Measurements from ENCODE around the gene C16orf78.

C16orf78 gene

GRCh38 chr16:49411121-49411970, 37.7 kb downstream of the C16orf78 start:
- no peak for ATAC-seq
- TF ChIP-seq ZFP30 (CRISPR knock-in tag; IDR thresholded peaks at IDR 0.05) = no peak
- no peak for TF ChIP-seq ZNF8 (CRISPR knock-in tag; IDR thresholded peaks at IDR 0.05)
- no peak for TF ChIP-seq PATZ1 (CRISPR knock-in tag; IDR thresholded peaks at IDR 0.05; ENCODE audit: borderline replicate concordance)
- TF ChIP-seq TOX (CRISPR knock-in tag; IDR thresholded peaks at IDR 0.05; ENCODE audit: borderline replicate concordance) = no peak
- TF ChIP-seq OSR1 (CRISPR knock-in tag; IDR thresholded peaks at IDR 0.05) = no peak
- no peak for TF ChIP-seq TCF4 (CRISPR knock-in tag; IDR thresholded peaks at IDR 0.05; ENCODE audit: borderline replicate concordance)
- TF ChIP-seq RARB (CRISPR knock-in tag; IDR thresholded peaks at IDR 0.05) = no peak
- no peak for TF ChIP-seq GLIS3 (CRISPR knock-in tag; IDR thresholded peaks at IDR 0.05)
- TF ChIP-seq CSDC2 (CRISPR knock-in tag; IDR thresholded peaks at IDR 0.05) = no peak
- no peak for TF ChIP-seq ISL1 (CRISPR knock-in tag; IDR thresholded peaks at IDR 0.05)

GRCh38 chr16:49414671-49415070, 41.1 kb downstream of the C16orf78 start:
- ATAC-seq = no peak
- no peak for TF ChIP-seq ARNTL (CRISPR knock-in tag; IDR thresholded peaks at IDR 0.05; ENCODE audit: borderline replicate concordance, low read depth)
- no peak for TF ChIP-seq TOX (CRISPR knock-in tag; IDR thresholded peaks at IDR 0.05; ENCODE audit: borderline replicate concordance)
- TF ChIP-seq ZNF70 (CRISPR knock-in tag; IDR thresholded peaks at IDR 0.05) = no peak
- no peak for TF ChIP-seq RARB (CRISPR knock-in tag; IDR thresholded peaks at IDR 0.05)

GRCh38 chr16:49415083-49415482, 41.5 kb downstream of the C16orf78 start:
- no peak for ATAC-seq
- TF ChIP-seq GLIS3 (CRISPR knock-in tag; IDR thresholded peaks at IDR 0.05) = no peak
- no peak for TF ChIP-seq CSRNP3 (CRISPR knock-in tag; IDR thresholded peaks at IDR 0.05)
- no peak for TF ChIP-seq ESRRG (CRISPR knock-in tag; IDR thresholded peaks at IDR 0.05)
- TF ChIP-seq PPARA (CRISPR knock-in tag; IDR thresholded peaks at IDR 0.05; ENCODE audit: borderline replicate concordance) = no peak
- TF ChIP-seq TSHZ2 (CRISPR knock-in tag; IDR thresholded peaks at IDR 0.05) = no peak
- TF ChIP-seq TCF4 (CRISPR knock-in tag; IDR thresholded peaks at IDR 0.05; ENCODE audit: borderline replicate concordance) = no peak
- TF ChIP-seq ZNF8 (CRISPR knock-in tag; IDR thresholded peaks at IDR 0.05) = no peak
- TF ChIP-seq ZNF565 (CRISPR knock-in tag; conservative IDR thresholded peaks at IDR 0.05; ENCODE audit: low read depth) = no peak

GRCh38 chr16:49416001-49416675, 42.5 kb downstream of the C16orf78 start:
- ATAC-seq = no peak
- TF ChIP-seq ZNF8 (CRISPR knock-in tag; IDR thresholded peaks at IDR 0.05) (no peak), ZC3H10 (CRISPR knock-in tag; IDR thresholded peaks at IDR 0.05) (no peak), OSR1 (CRISPR knock-in tag; IDR thresholded peaks at IDR 0.05) (no peak), ZFP3 (CRISPR knock-in tag; IDR thresholded peaks at IDR 0.05) (no peak), RARB (CRISPR knock-in tag; IDR thresholded peaks at IDR 0.05) (no peak), SNAI2 (CRISPR knock-in tag; IDR thresholded peaks at IDR 0.05) (no peak), ARNTL (CRISPR knock-in tag; IDR thresholded peaks at IDR 0.05; ENCODE audit: borderline replicate concordance, low read depth) (no peak), GLIS3 (CRISPR knock-in tag; IDR thresholded peaks at IDR 0.05) (no peak), ZNF565 (CRISPR knock-in tag; conservative IDR thresholded peaks at IDR 0.05; ENCODE audit: low read depth) (no peak), PATZ1 (CRISPR knock-in tag; IDR thresholded peaks at IDR 0.05; ENCODE audit: borderline replicate concordance) (no peak)
